ENCODE measurements around the gene NUMB. TPM values are rescaled to one million over a fixed set of nuclear protein-coding genes. Genes with fewer than 3 reads are reported as not detected.

NUMB gene
- total RNA-seq, 1 experiment from 2014 or later, result 46.5 TPM

GRCh38 chr14:73240816-73241480 lies 217.4 kb downstream of the NUMB start:
- Histone ChIP-seq H4K5ac (ENCODE audit: insufficient read length, low read depth, low read length) (no peak overlapping the region), H3K27me3 (ENCODE audit: insufficient read depth, low read length) (peaks cover 20% of the 10 kb centered on the region), H3K79me1 (ENCODE audit: insufficient read depth, low read depth, low read length, poor library complexity, severe bottlenecking) (no peaks in the 10 kb centered on the region), H3K4ac (ENCODE audit: low read depth, low read length) (no peak overlapping the region), H3K9ac (ENCODE audit: extremely low read depth, insufficient read length, low read length) (no peak overlapping the region), H3K4me1 (ENCODE audit: insufficient read depth, low read length) (no peaks in the 10 kb centered on the region; the same call in 1 of the 2 replicates), H4K91ac (ENCODE audit: insufficient read length, low read depth, low read length) (no peak overlapping the region), H4K20me1 (ENCODE audit: control insufficient read depth, insufficient read depth, insufficient read length) (no peaks in the 10 kb centered on the region), H3K56ac (ENCODE audit: insufficient read length, low read depth, low read length) (no peak overlapping the region), H2BK5ac (ENCODE audit: insufficient read length, low read length) (no peak overlapping the region), H3T11ph (ENCODE audit: low read length) (no peak overlapping the region), H2AK5ac (ENCODE audit: insufficient read length, low read length) (no peak overlapping the region), H2AFZ (ENCODE audit: low read length) (no peak overlapping the region), H3K14ac (ENCODE audit: insufficient read depth, low read length) (no peak overlapping the region), H2BK120ac (ENCODE audit: low read depth, low read length, poor library complexity, severe bottlenecking) (no peak overlapping the region), H3K23me2 (ENCODE audit: insufficient read length, low read depth, low read length, poor library complexity, severe bottlenecking) (peaks cover 13% of the 10 kb centered on the region), H3K27ac (ENCODE audit: insufficient read length, low read depth, low read length) (no peak overlapping the region), H3K18ac (ENCODE audit: insufficient read length, low read depth, low read length) (no peak overlapping the region), H2BK12ac (ENCODE audit: insufficient read length, low read depth, low read length) (no peak overlapping the region), H3K23ac (ENCODE audit: insufficient read length, low read depth, low read length) (no peak overlapping the region), H3K4me2 (ENCODE audit: insufficient read depth, insufficient read length, low read length) (no peak overlapping the region), H4K8ac (replicated peaks; ENCODE audit: insufficient read length, low read depth, low read length) (no peak overlapping the region), H2BK15ac (ENCODE audit: low read depth, low read length) (no peak overlapping the region), H2BK20ac (ENCODE audit: low read depth, low read length, poor library complexity, severe bottlenecking) (no peak overlapping the region), H3K9me3 (ENCODE audit: control insufficient read depth, low read depth, low read length) (no peaks in the 10 kb centered on the region), H3K79me2 (ENCODE audit: insufficient read depth, low read length) (no peaks in the 10 kb centered on the region)
- no peak for DNase-seq
- peaks cover 34 to 41% of the 10 kb centered on the region in 2 experiments for H3K4me1 Mint-ChIP-seq
- H3K36me3 Mint-ChIP-seq (ENCODE audit: insufficient read depth in 1 of 3, low read depth in 3 of 3), result peaks cover 0 to 7% (median 0%) of the 10 kb centered on the region in 3 experiments; a peak in 1 of 7 replicates
- peaks cover 64% of the 10 kb centered on the region for H3K27me3 Mint-ChIP-seq (ENCODE audit: low read depth)
- no peak overlapping the region for H3K27ac Mint-ChIP-seq
- WGBS (ENCODE audit: extremely low coverage, insufficient read length, low lambda C conversion rate), result no CpG with 5 or more reads among the region's 10 CpGs
- no peak for TF ChIP-seq CTCF (conservative IDR thresholded peaks at IDR 0.05)
- H3K9me3 Mint-ChIP-seq, result no peaks in the 10 kb centered on the region; a peak in 1 of 5 replicates
- H3K4me3 Mint-ChIP-seq, result no peak overlapping the region
